ENCODE data around the gene PPT2. TPM values are rescaled to one million over a fixed set of nuclear protein-coding genes. Genes with fewer than 3 reads are reported as not detected.

The PPT2 gene
- total and polyA plus RNA-seq, 2 experiments from 2014 or later = 50.2 to 147 TPM

GRCh38 chr6:32171234-32171633, 17.3 kb downstream of the PPT2 start:
- TF ChIP-seq CTCF (IDR thresholded peaks at IDR 0.05; ENCODE audit: low read depth, low read length) = no peak
- peaks cover 33% of the 10 kb centered on the region for H3K4me1 ChIP-seq (ENCODE audit: low read depth)
- no peak overlapping the region for H3K4me3 ChIP-seq
- DNase-seq (ENCODE audit: low read depth in 1 of 2, low spot score in 1 of 2) = no peak
- no peaks in the 10 kb centered on the region for H3K27me3 ChIP-seq
- H3K9me3 ChIP-seq (ENCODE audit: low read depth) = no peaks in the 10 kb centered on the region
- H3K36me3 ChIP-seq = peaks cover 5% of the 10 kb centered on the region
- no peak overlapping the region for H3K27ac ChIP-seq

GRCh38 chr6:32173051-32173727, 19.2 kb downstream of the PPT2 start:
- H3K4me1 ChIP-seq (ENCODE audit: low read depth) = peaks cover 23% of the 10 kb centered on the region
- no peak for TF ChIP-seq CTCF (IDR thresholded peaks at IDR 0.05; ENCODE audit: low read depth, low read length)
- H3K27ac ChIP-seq = no peak overlapping the region
- no peak overlapping the region for H3K4me3 ChIP-seq
- H3K27me3 ChIP-seq = no peaks in the 10 kb centered on the region
- DNase-seq (ENCODE audit: low read depth in 1 of 2, low spot score in 1 of 2) = no peak
- H3K9me3 ChIP-seq (ENCODE audit: low read depth) = no peaks in the 10 kb centered on the region
- H3K36me3 ChIP-seq = peaks cover 5% of the 10 kb centered on the region

GRCh38 chr6:32174416-32174815, 20.5 kb downstream of the PPT2 start:
- Histone ChIP-seq H3K27me3 (no peaks in the 10 kb centered on the region), H3K36me3 (peaks cover 5% of the 10 kb centered on the region), H3K9me3 (ENCODE audit: low read depth) (no peaks in the 10 kb centered on the region), H3K4me1 (ENCODE audit: low read depth) (peaks cover 20% of the 10 kb centered on the region), H3K4me3 (no peak overlapping the region), H3K27ac (no peak overlapping the region)
- DNase-seq (ENCODE audit: low read depth in 1 of 2, low spot score in 1 of 2) = no peak
- no peak for TF ChIP-seq CTCF (IDR thresholded peaks at IDR 0.05; ENCODE audit: low read depth, low read length)

GRCh38 chr6:32175322-32175710, 21.4 kb downstream of the PPT2 start:
- Histone ChIP-seq H3K4me1 (ENCODE audit: low read depth) (peaks cover 21% of the 10 kb centered on the region), H3K36me3 (no peaks in the 10 kb centered on the region), H3K27ac (peak overlapping the region; percentile 85), H3K27me3 (no peaks in the 10 kb centered on the region), H3K4me3 (peak overlapping the region; percentile 98), H3K9me3 (ENCODE audit: low read depth) (no peaks in the 10 kb centered on the region)
- no peak for TF ChIP-seq CTCF (IDR thresholded peaks at IDR 0.05; ENCODE audit: low read depth, low read length)
- DNase-seq (ENCODE audit: low read depth in 1 of 2, low spot score in 1 of 2) = no peak

GRCh38 chr6:32175711-32176475, 22.0 kb downstream of the PPT2 start, which contains the start of gene AGPAT1:
Gene AGPAT1, minus strand, starts transcription at chr6:32176084. Its CDS starts 4,588 bp downstream, at chr6:32171496.
- H3K4me3 ChIP-seq = peak within 1 kb of the TSS; percentile 98
- TF ChIP-seq CTCF (IDR thresholded peaks at IDR 0.05; ENCODE audit: low read depth, low read length) = no peak
- H3K36me3 ChIP-seq = no peaks in the 10 kb centered on the region
- H3K27me3 ChIP-seq = no peaks in the 10 kb centered on the region
- no peaks in the 10 kb centered on the region for H3K9me3 ChIP-seq (ENCODE audit: low read depth)
- DNase-seq (ENCODE audit: low read depth in 1 of 2, low spot score in 1 of 2) = peak; percentile 95 to 98
- H3K4me1 ChIP-seq (ENCODE audit: low read depth) = peaks cover 21% of the 10 kb centered on the region
- peak within 1 kb of the TSS; percentile 100 for H3K27ac ChIP-seq

Measured in cardiac muscle cell (in vitro differentiated cells and primary cell).